Upper lobe of left lung (tissue), 6 donors: ENCODE data around the gene CLASP1. TPM values are rescaled to one million over a fixed set of nuclear protein-coding genes. Genes with fewer than 3 reads are reported as not detected.
"Not testable (repeated sequence)": the region's sequence is repeated elsewhere in the genome, so short reads cannot be mapped to it uniquely, and the experiment has no call there.

Experiments used
- ATAC-seq, 2 donors: fragments of 200-7000 bp; cut with Tn5 transposase; one replicate each; pipeline ENCODE4 v1.9.1; 2022; ENCODE audit warnings: mild to moderate bottlenecking in 2 of 2, moderate library complexity in 2 of 2; ENCODE audit not compliant: low FRiP score in 2 of 2
- DNase-seq, 2 donors: peaks; one replicate each; pipeline ENCODE4 v3.0.0-alpha.2; 2019 to 2020
- H3K27ac ChIP-seq, 4 donors: fragments of 200-600 bp; sonication (generic); one replicate each; pipeline ENCODE4 v1.5.1; 2016 to 2019
- H3K27me3 ChIP-seq, 4 donors: fragments of 200-600 bp; sonication (generic); one replicate each; pipeline ENCODE4 v1.5.1; 2017 to 2019
- H3K36me3 ChIP-seq, 4 donors: fragments of 200-600 bp; sonication (generic); one replicate each; pipeline ENCODE4 v1.5.1; 2016 to 2019
- H3K4me1 ChIP-seq, 4 donors: fragments of 200-600 bp; sonication (generic); one replicate each; pipeline ENCODE4 v1.5.1; 2018 to 2019
- H3K4me3 ChIP-seq, 4 donors: fragments of 200-600 bp; sonication (generic); one replicate each; pipeline ENCODE4 v1.5.1; 2017 to 2019; ENCODE audit warnings: mild to moderate bottlenecking in 2 of 4, moderate library complexity in 1 of 4
- H3K9me3 ChIP-seq, 4 donors: fragments of 200-600 bp; sonication (generic); one replicate each; pipeline ENCODE4 v1.5.1; 2018 to 2019
- EP300 ChIP-seq, 4 donors: sonication (generic); formaldehyde crosslinking; IDR thresholded peaks; one replicate each; pipeline ENCODE4 v1.5.1; 2017; ENCODE audit warnings: antibody characterized with exemption in 4 of 4, control low read depth in 2 of 4
- POLR2A ChIP-seq, 4 donors: fragments of 450-650 bp; IDR thresholded peaks; one replicate each; pipeline ENCODE4 v1.5.1; 2016 to 2017; ENCODE audit warnings: antibody characterized with exemption in 4 of 4, mild to moderate bottlenecking in 2 of 4
- POLR2AphosphoS5 ChIP-seq, 2 donors: sonication (generic); formaldehyde crosslinking; IDR thresholded peaks; one replicate each; pipeline ENCODE4 v1.5.1; 2017; ENCODE audit warnings: antibody characterized with exemption in 2 of 2
- WGBS, 2 donors: methylation state at CpG; one replicate each; pipeline ENCODE4 v1.1.5; 2017 to 2018; 5-methylcytosine and 5-hydroxymethylcytosine counted together
- total RNA-seq, 6 donors: library from RNA; depleted of rRNA in 4 of 6; stranded (reverse); fragments of >200 nt in 4 of 6; gene quantifications; one replicate each; pipeline versions ENCODE4 v1.1.0 to v1.2.1, GENCODE V29; 2016 to 2021
- TF ChIP-seq, protein P1 (sequence below), 6 experiments: fragments of 450-650 bp in 4 of 6; fragments of 200-600 bp in 2 of 6; sonication (generic) in 2 of 6; IDR thresholded peaks; one replicate each; pipeline ENCODE4 v1.5.1; 2016 to 2019; ENCODE audit warnings: antibody characterized with exemption in 6 of 6
- donor health status: DM: no; HTN: no; CAD: no; lungs with moderate emphysema.
- donor health status: DM: no; HTN: yes; CAD: no; lungs with severe emphysema.

The CLASP1 gene
- total RNA-seq, 6 donors from 2014 or later: 36.3 to 95.3 (median 46.8) TPM

DNA sequence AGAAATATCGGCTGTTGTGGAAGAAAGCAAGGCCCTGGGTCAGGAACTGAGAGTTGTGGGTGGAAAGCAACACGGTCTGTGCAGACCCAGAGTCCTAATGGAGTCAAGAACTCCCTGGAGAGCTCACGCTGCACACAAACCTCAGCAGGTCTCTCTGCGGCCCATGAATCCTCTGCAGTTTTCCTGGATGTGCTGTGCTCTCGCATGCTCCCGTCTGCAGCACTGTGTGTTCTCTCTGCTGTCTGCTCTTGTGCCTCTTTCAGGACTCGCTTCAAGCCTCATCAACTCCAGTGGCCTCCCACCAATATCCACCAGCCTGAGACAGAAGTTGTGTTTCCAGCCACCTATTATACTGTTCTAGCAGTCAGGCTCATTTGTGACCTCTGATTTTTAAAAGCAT is 94.3 kb downstream of the CLASP1 start:
- ATAC-seq (no peak), DNase-seq (no peak)
- TF ChIP-seq POLR2AphosphoS5 (IDR thresholded peaks at IDR 0.05): no peak
- TF ChIP-seq POLR2A (IDR thresholded peaks at IDR 0.05): no peak
- TF ChIP-seq, protein P1, sequence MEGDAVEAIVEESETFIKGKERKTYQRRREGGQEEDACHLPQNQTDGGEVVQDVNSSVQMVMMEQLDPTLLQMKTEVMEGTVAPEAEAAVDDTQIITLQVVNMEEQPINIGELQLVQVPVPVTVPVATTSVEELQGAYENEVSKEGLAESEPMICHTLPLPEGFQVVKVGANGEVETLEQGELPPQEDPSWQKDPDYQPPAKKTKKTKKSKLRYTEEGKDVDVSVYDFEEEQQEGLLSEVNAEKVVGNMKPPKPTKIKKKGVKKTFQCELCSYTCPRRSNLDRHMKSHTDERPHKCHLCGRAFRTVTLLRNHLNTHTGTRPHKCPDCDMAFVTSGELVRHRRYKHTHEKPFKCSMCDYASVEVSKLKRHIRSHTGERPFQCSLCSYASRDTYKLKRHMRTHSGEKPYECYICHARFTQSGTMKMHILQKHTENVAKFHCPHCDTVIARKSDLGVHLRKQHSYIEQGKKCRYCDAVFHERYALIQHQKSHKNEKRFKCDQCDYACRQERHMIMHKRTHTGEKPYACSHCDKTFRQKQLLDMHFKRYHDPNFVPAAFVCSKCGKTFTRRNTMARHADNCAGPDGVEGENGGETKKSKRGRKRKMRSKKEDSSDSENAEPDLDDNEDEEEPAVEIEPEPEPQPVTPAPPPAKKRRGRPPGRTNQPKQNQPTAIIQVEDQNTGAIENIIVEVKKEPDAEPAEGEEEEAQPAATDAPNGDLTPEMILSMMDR (IDR thresholded peaks at IDR 0.05): no peak
- no peak for TF ChIP-seq EP300 (IDR thresholded peaks at IDR 0.05)

GRCh38 chr2:121552477-121553180 is 96.6 kb downstream of the CLASP1 start:
- not testable (repeated sequence) for H3K36me3 ChIP-seq, ATAC-seq, H3K9me3 ChIP-seq, H3K27me3 ChIP-seq, H3K4me1 ChIP-seq, DNase-seq, H3K4me3 ChIP-seq, H3K27ac ChIP-seq
- WGBS, 2 donors: 75 to 86% methylated on average over 2 of the region's 2 CpGs

More for the DNA sequence above, 94.3 kb downstream of the CLASP1 start:
- 88 to 92% methylated on average over 7 of the region's 7 CpGs for WGBS, 2 donors
- no peaks in the 10 kb centered on the region for H3K36me3 ChIP-seq
- H3K27me3 ChIP-seq: no peaks in the 10 kb centered on the region
- H3K4me3 ChIP-seq: no peak overlapping the region
- no peaks in the 10 kb centered on the region for H3K9me3 ChIP-seq
- H3K4me1 ChIP-seq: peaks cover 0 to 4% (median 0%) of the 10 kb centered on the region in 4 donors
- no peak overlapping the region for H3K27ac ChIP-seq

DNA sequence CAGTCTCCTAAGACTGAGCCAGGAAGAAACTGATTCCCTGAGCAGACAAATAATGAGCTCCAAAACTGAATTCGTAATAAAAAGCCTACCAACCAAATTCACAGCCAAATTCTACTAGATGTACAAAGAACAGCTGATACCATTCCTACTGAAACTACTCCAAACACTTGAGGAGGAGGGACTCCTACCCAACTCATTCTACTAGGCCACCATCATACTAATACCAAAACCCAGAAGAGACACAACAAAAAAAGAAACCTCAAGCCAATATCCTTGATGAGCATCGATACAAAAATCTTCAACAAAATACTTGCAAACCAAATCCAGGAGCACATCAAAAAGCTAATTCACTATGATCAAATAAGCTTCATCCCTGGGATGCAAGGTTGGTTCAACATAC is 98.6 kb downstream of the CLASP1 start:
- Histone ChIP-seq H3K9me3 (no peaks in the 10 kb centered on the region), H3K27me3 (no peaks in the 10 kb centered on the region), H3K4me1 (peaks cover 0 to 2% (median 0%) of the 10 kb centered on the region in 4 donors), H3K36me3 (no peaks in the 10 kb centered on the region), H3K27ac (no peak overlapping the region), H3K4me3 (no peak overlapping the region)
- no peak for TF ChIP-seq EP300 (IDR thresholded peaks at IDR 0.05)
- TF ChIP-seq, protein P1 (IDR thresholded peaks at IDR 0.05): no peak
- TF ChIP-seq POLR2AphosphoS5 (IDR thresholded peaks at IDR 0.05): no peak
- TF ChIP-seq POLR2A (IDR thresholded peaks at IDR 0.05): no peak
- ATAC-seq (no peak), DNase-seq (no peak)
- 85 to 94% methylated on average over 2 of the region's 2 CpGs for WGBS, 2 donors

DNA sequence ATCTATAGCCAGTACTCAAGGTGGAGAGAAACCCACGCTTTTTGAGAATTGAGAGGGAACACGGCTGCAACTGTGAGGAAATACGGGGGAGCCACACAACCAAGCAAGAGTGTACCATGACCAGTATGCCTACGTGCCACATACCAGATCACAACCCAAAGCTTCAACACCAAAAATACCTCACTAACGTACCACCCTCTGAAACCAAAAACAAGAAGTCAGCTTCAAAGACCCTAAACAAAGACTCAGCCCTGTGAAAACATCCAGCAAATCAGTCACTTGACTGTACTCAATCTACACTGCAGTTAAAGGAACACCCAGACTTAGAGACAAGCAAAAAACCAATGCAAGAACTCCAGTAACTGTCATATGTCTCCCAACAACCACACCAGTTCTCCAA is 101.6 kb downstream of the CLASP1 start:
- no peaks in the 10 kb centered on the region for H3K27me3 ChIP-seq
- H3K27ac ChIP-seq: no peak overlapping the region
- peaks cover 0 to 4% (median 0%) of the 10 kb centered on the region in 4 donors for H3K4me1 ChIP-seq
- no peaks in the 10 kb centered on the region for H3K36me3 ChIP-seq
- ATAC-seq (no peak), DNase-seq (no peak)
- no peaks in the 10 kb centered on the region for H3K9me3 ChIP-seq
- 91 to 93% methylated on average over 5 of the region's 5 CpGs for WGBS, 2 donors
- no peak overlapping the region for H3K4me3 ChIP-seq
- TF ChIP-seq, protein P1 (IDR thresholded peaks at IDR 0.05): no peak

DNA sequence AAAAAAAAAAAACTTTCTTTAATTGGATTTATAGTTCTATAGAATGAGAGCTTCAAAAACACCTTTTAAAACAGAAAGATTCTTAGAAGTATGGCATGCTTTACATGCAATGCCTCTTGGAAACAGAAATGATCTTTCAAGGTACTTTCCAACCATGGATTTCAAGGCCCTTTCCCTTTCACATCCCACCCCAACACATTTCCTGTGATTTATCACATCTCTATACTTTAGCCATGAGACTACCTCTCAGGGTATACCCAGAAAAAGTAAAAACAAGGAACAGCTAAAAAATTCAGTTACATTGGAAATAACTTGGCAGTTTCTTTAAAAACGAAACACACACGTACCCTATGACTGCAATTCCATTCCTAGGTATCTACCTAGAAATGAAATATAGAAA is 103.3 kb downstream of the CLASP1 start:
- ATAC-seq: no peak
- TF ChIP-seq POLR2A (IDR thresholded peaks at IDR 0.05) (no peak), EP300 (IDR thresholded peaks at IDR 0.05) (no peak), POLR2AphosphoS5 (IDR thresholded peaks at IDR 0.05) (no peak)
- TF ChIP-seq, protein P1 (IDR thresholded peaks at IDR 0.05): no peak
- Histone ChIP-seq H3K27ac (no peak overlapping the region), H3K36me3 (no peaks in the 10 kb centered on the region), H3K4me1 (peaks cover 0 to 4% (median 0%) of the 10 kb centered on the region in 4 donors), H3K27me3 (no peaks in the 10 kb centered on the region), H3K4me3 (no peak overlapping the region), H3K9me3 (no peaks in the 10 kb centered on the region)
- 89 to 95% methylated on average over 2 of the region's 2 CpGs for WGBS, 2 donors
- no peak for DNase-seq
